Ishikawa (cell line): Measurements from ENCODE around the gene NQO1.

ENCODE experiments used
- CEBPB ChIP-seq: IDR thresholded peaks from 2 replicates; pipeline ENCODE4 v1.6.1; 2012
- EGR1 ChIP-seq: IDR thresholded peaks from 2 replicates; pipeline ENCODE4 v1.6.1; 2012
- EP300 ChIP-seq: IDR thresholded peaks from 2 replicates; pipeline ENCODE4 v1.6.1; 2012; ENCODE audit warnings: borderline replicate concordance
- TAF1 ChIP-seq: IDR thresholded peaks from 2 replicates; pipeline ENCODE4 v1.6.1; 2012; ENCODE audit warnings: low read depth, mild to moderate bottlenecking
- TCF12 ChIP-seq: IDR thresholded peaks from 2 replicates; pipeline ENCODE4 v1.6.1; 2012; ENCODE audit warnings: low read depth
- YY1 ChIP-seq: IDR thresholded peaks from 2 replicates; pipeline ENCODE4 v1.6.1; 2012; ENCODE audit warnings: low read depth
- ZBTB7A ChIP-seq: IDR thresholded peaks from 2 replicates; pipeline ENCODE4 v1.6.1; 2012; ENCODE audit warnings: low read depth
- TF ChIP-seq, protein P1 (sequence below): IDR thresholded peaks from 2 replicates; pipeline ENCODE4 v1.6.1; 2012; ENCODE audit warnings: low read depth, mild to moderate bottlenecking
- TF ChIP-seq, protein P2 (sequence below): IDR thresholded peaks from 2 replicates; pipeline ENCODE4 v1.6.1; 2012
- TF ChIP-seq, protein P3 (sequence below): IDR thresholded peaks from 2 replicates; pipeline ENCODE4 v1.6.1; 2012

DNA sequence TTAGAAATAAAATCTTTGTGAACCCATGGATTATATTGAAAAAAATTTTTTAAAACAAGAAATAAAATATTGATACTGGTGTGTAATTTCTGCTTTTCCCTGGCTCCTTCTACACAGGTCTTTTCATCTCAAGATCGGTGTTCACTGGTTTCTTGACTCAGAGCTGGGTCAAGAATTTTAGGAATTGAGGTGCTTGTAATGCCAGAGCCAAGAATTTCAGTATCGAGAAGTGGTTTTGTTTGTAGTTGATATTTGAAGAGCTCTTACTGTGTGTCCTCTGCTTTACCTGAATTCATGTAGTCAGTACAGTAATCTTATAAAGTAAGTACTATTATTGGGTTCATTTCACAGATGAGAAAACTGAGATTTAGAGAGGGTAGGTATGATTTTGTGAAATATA lies 43.0 kb upstream of the NQO1 start:
- no peak for TF ChIP-seq TAF1
- TF ChIP-seq, protein P1, sequence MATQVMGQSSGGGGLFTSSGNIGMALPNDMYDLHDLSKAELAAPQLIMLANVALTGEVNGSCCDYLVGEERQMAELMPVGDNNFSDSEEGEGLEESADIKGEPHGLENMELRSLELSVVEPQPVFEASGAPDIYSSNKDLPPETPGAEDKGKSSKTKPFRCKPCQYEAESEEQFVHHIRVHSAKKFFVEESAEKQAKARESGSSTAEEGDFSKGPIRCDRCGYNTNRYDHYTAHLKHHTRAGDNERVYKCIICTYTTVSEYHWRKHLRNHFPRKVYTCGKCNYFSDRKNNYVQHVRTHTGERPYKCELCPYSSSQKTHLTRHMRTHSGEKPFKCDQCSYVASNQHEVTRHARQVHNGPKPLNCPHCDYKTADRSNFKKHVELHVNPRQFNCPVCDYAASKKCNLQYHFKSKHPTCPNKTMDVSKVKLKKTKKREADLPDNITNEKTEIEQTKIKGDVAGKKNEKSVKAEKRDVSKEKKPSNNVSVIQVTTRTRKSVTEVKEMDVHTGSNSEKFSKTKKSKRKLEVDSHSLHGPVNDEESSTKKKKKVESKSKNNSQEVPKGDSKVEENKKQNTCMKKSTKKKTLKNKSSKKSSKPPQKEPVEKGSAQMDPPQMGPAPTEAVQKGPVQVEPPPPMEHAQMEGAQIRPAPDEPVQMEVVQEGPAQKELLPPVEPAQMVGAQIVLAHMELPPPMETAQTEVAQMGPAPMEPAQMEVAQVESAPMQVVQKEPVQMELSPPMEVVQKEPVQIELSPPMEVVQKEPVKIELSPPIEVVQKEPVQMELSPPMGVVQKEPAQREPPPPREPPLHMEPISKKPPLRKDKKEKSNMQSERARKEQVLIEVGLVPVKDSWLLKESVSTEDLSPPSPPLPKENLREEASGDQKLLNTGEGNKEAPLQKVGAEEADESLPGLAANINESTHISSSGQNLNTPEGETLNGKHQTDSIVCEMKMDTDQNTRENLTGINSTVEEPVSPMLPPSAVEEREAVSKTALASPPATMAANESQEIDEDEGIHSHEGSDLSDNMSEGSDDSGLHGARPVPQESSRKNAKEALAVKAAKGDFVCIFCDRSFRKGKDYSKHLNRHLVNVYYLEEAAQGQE: no peak
- no peak for TF ChIP-seq EP300
- TF ChIP-seq CEBPB: no peak
- TF ChIP-seq YY1: no peak
- TF ChIP-seq, protein P2, sequence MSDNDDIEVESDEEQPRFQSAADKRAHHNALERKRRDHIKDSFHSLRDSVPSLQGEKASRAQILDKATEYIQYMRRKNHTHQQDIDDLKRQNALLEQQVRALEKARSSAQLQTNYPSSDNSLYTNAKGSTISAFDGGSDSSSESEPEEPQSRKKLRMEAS: no peak
- TF ChIP-seq, protein P3, sequence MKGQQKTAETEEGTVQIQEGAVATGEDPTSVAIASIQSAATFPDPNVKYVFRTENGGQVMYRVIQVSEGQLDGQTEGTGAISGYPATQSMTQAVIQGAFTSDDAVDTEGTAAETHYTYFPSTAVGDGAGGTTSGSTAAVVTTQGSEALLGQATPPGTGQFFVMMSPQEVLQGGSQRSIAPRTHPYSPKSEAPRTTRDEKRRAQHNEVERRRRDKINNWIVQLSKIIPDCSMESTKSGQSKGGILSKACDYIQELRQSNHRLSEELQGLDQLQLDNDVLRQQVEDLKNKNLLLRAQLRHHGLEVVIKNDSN: no peak
- no peak for TF ChIP-seq TCF12
- TF ChIP-seq ZBTB7A: no peak
- no peak for TF ChIP-seq EGR1
